ENCODE results near the gene TMEM244.

GRCh38 chr6:129889580-129889979, 28.5 kb upstream of the TMEM244 start:
- TF ChIP-seq ZBTB21 (CRISPR knock-in tag; IDR thresholded peaks at IDR 0.05; ENCODE audit: borderline replicate concordance) (no peak), CTCF (IDR thresholded peaks at IDR 0.05) (no peak), SP1 (CRISPR knock-in tag; conservative IDR thresholded peaks at IDR 0.05) (no peak), NR3C1 (CRISPR knock-in tag; conservative IDR thresholded peaks at IDR 0.05; ENCODE audit: low read depth) (no peak), USF2 (CRISPR knock-in tag; IDR thresholded peaks at IDR 0.05) (no peak), ZNF512 (CRISPR knock-in tag; IDR thresholded peaks at IDR 0.05; ENCODE audit: borderline replicate concordance) (no peak), ZNF396 (CRISPR knock-in tag; IDR thresholded peaks at IDR 0.05; ENCODE audit: borderline replicate concordance) (no peak), STAT6 (CRISPR knock-in tag; conservative IDR thresholded peaks at IDR 0.05; ENCODE audit: low read depth) (no peak), CREB1 (CRISPR knock-in tag; IDR thresholded peaks at IDR 0.05) (no peak), PREB (CRISPR knock-in tag; IDR thresholded peaks at IDR 0.05; ENCODE audit: borderline replicate concordance) (no peak)
